Gastroesophageal sphincter (tissue), 3 donors: Measurements from ENCODE around the gene PPOX.

Experiments used
- EP300 ChIP-seq: sonication (generic); formaldehyde crosslinking; IDR thresholded peaks from one replicate; pipeline ENCODE4 v1.6.1; 2017; ENCODE audit warnings: antibody characterized with exemption, mild to moderate bottlenecking
- POLR2A ChIP-seq, 2 donors: fragments of 450-650 bp; IDR thresholded peaks; one replicate each; pipeline ENCODE4 v1.6.1; 2017; ENCODE audit warnings: antibody characterized with exemption in 2 of 2, mild to moderate bottlenecking in 2 of 2, moderate library complexity in 1 of 2
- POLR2AphosphoS5 ChIP-seq: sonication (generic); formaldehyde crosslinking; IDR thresholded peaks from one replicate; pipeline ENCODE4 v1.6.1; 2017; ENCODE audit warnings: antibody characterized with exemption
- TF ChIP-seq, protein P1 (sequence below), 4 experiments: fragments of 200-600 bp in 2 of 4; fragments of 450-650 bp in 2 of 4; sonication (generic) in 1 of 4; IDR thresholded peaks; one replicate each; pipeline ENCODE4 v1.5.1; 2017 to 2019; ENCODE audit warnings: antibody characterized with exemption in 4 of 4, mild to moderate bottlenecking in 2 of 4, moderate library complexity in 2 of 4

DNA sequence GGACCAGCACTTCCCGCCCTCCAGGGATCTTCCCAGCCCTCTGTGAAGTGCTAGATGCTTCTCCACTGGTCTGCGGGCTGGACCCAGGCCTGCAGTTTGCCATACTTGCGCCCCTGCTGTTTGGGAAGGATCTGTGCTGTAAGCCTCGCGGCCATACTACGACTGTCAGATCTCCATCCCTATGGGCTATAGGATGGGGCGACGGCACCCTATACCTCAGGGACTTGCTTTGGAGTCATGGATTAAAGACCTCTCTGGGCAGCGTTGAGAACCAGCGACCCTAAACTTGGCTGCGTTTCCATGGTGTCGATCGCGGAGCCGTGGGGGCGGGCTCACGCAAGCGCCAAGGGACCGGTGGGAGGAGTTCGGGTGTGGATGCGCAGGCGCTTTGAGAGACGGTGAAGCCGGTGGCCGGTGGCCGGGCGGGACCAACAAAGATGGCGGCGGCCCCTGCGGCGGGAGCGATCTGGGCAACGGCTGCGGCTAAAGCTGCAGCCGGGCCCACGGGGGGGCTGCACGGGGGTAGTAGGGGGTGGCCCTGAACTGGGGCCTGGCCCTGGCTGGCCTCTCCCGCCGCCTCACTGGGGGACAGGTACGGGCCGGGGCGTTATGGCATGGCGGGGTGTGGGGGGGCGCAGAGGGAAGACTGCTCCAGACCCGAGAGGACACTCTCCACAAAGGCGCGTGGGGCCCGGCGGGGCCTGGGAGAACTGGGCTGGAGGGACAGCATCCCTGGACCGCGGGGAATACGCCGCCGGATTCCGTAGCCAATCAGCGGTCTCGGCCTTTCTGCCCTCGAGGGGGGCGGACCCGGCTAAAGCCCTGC is 6.9 kb upstream of the PPOX start, which contains the start of gene USP21:
- TF ChIP-seq, protein P1, sequence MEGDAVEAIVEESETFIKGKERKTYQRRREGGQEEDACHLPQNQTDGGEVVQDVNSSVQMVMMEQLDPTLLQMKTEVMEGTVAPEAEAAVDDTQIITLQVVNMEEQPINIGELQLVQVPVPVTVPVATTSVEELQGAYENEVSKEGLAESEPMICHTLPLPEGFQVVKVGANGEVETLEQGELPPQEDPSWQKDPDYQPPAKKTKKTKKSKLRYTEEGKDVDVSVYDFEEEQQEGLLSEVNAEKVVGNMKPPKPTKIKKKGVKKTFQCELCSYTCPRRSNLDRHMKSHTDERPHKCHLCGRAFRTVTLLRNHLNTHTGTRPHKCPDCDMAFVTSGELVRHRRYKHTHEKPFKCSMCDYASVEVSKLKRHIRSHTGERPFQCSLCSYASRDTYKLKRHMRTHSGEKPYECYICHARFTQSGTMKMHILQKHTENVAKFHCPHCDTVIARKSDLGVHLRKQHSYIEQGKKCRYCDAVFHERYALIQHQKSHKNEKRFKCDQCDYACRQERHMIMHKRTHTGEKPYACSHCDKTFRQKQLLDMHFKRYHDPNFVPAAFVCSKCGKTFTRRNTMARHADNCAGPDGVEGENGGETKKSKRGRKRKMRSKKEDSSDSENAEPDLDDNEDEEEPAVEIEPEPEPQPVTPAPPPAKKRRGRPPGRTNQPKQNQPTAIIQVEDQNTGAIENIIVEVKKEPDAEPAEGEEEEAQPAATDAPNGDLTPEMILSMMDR (IDR thresholded peaks at IDR 0.05): peak in 3 of 4 experiments; percentile 1 to 46 (median 31)
- peak; percentile 61 for TF ChIP-seq POLR2AphosphoS5
- TF ChIP-seq POLR2A (IDR thresholded peaks at IDR 0.05): peak; percentile 52 to 53
- TF ChIP-seq EP300: no peak
